ENCODE results near the gene CFAP97D1.

DNA sequence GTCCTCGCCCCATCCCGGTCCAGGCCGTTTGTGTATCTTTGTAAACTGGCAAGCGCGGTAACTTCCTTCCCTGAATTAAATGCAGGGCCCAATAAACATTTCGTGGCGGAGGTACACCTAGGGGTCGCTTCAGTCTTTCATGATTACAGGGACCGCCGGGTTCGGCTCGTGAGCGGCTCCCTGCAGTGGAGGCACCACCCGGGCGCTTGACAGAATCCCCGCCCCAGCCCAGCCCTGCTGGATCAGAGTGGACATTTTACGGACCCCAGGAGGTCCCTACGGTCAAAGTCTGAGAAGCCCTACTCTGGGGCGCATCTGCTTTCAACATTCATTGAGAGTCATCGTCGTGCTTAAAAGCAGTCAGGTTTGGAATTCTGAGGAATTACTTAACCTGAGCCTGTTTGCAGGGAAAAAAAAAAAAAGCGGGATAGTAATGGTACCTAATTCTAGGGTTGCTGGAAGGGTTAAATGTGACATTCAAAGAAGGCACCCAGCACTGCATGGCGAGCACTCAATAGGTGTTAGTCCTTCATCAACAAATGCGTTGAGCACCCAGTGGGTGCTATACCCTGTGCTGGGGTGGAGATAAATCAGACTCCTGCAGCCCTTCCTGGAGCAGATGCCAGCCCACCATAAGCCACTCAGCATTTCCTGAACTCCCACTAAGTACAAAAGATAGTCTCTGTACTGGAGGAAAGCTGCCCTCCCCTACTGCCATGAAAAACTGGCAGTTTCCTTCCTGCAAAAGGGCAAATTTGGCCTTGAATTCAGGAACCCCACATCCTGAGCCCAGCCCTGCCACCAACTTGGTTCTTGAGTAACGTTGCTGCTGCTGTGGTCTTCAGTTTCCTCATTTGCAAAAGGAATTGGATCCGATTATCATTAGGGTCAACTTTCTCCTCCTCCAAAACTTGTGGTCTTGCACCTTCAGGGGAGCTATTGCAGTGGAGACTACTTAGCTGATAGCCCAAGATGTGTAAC, 800 bp upstream of the CFAP97D1 start:
- TF ChIP-seq EZH2 (IDR thresholded peaks at IDR 0.05; ENCODE audit: insufficient read depth, low read length): no peak
- TF ChIP-seq, protein P1, sequence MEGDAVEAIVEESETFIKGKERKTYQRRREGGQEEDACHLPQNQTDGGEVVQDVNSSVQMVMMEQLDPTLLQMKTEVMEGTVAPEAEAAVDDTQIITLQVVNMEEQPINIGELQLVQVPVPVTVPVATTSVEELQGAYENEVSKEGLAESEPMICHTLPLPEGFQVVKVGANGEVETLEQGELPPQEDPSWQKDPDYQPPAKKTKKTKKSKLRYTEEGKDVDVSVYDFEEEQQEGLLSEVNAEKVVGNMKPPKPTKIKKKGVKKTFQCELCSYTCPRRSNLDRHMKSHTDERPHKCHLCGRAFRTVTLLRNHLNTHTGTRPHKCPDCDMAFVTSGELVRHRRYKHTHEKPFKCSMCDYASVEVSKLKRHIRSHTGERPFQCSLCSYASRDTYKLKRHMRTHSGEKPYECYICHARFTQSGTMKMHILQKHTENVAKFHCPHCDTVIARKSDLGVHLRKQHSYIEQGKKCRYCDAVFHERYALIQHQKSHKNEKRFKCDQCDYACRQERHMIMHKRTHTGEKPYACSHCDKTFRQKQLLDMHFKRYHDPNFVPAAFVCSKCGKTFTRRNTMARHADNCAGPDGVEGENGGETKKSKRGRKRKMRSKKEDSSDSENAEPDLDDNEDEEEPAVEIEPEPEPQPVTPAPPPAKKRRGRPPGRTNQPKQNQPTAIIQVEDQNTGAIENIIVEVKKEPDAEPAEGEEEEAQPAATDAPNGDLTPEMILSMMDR (IDR thresholded peaks at IDR 0.05; ENCODE audit: insufficient read depth, low read depth, low read length): no peak

Measured in astrocyte (in vitro differentiated cells and primary cell).